GM23248 (cell line): ENCODE results near the gene SYDE2.

Experiments
- EZH2 ChIP-seq: fragments of 200-600 bp; sonication (generic); IDR thresholded peaks from 2 replicates; pipeline ENCODE4 v1.6.1; 2018; ENCODE audit warnings: antibody characterized with exemption, mild to moderate bottlenecking; ENCODE audit not compliant: insufficient read depth, poor library complexity, severe bottlenecking
- EZH2phosphoT487 ChIP-seq: fragments of 200-600 bp; sonication (generic); IDR thresholded peaks from 2 replicates; pipeline ENCODE4 v1.6.1; 2018; ENCODE audit warnings: antibody characterized with exemption, moderate library complexity, mild to moderate bottlenecking, low read depth; ENCODE audit not compliant: insufficient read depth

DNA sequence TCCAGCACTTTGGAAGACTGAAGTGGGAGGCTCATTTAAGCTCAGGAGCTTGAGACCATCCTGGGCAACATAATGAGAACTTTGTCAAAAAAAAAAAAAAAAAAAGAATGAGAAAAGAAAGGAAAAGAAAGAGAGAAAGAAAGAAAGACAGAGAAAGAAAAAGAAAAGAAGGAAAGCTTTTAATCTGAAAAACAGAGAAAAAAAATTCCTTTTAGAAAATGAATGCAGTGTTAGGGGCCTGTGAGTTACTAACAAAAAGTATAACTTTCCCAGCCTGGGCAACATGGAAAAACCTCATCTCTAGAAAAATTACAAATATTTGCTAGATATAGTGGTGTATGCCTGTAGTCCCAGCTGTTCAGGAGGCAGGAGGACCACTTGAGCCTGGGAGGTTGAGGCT lies 15.9 kb upstream of the SYDE2 start:
- TF ChIP-seq EZH2phosphoT487 (no peak), EZH2 (no peak)
